HuH-7.5 (cell line): ENCODE results near the gene L2HGDH.
"Not testable (repeated sequence)": the region's sequence is repeated elsewhere in the genome, so short reads cannot be mapped to it uniquely, and the experiment has no call there.

Source experiments
- DNase-seq: peaks from one replicate; pipeline ENCODE4 v3.0.0; 2011; ENCODE audit warnings: low spot score

L2HGDH gene

DNA sequence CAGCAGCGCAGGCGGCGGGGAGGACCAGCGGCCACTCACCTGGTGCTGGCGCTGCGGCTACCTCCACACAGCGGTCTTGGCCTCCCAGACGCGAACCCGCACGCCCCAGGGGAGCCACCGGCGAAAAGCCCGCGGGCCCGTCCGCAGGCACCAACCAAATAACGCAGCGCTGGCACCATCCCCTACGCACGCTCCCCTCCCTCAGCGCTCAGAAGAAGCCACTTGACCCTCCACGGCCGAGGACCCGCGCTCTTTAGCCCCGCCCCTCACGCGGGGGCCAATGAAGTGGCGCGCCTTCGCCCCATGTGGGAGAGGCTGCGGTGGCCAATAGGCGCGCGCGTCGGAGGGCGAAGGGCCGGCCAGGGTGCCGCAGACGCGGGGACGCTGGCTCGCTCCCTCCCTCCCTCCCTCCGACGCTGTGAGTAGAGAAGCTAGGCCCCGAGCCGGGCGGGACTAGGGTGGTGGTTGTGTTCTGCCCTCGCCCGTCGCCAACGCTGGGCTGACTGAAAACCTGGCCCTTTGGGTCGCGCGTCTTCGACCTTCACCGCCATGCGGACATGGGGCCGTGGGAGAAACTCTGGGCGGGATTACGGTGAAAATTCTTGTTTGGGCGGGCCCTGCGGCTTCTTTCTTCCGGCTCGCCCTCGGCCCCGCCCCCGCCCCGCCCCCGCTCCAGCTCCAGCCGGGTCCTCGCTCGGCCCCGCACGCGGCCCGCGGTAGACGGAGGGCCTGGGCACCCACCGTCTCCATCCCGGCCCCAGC, at the start of gene L2HGDH, which contains the start of gene DMAC2L:
Gene L2HGDH (minus strand): TSS at position 258 of the 762 bp plus-strand sequence. CDS start 79 bp downstream, at position 179.
Gene DMAC2L (plus strand): TSS at position 353 of the 762 bp plus-strand sequence. CDS start 9,164 bp downstream, outside the sequence.
- DNase-seq, result peak; percentile 87

DNA sequence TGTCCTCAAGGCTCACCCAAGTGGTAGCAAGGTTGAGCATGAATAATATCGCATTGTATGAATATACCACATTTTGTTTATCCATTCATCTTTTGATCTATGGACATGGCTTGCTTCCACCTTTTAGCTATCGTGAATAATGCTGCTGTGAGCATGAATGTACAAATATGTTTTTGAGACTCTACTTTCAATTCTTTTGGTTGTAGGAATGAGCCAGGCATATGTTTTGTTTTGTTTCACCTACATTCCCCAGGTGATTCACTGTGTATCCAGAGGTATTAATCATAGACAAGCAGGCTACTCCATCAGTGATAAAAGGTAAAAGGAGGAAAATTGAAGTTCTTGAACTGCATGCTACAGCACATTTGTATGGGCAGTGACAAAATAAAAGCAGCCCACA, 48.8 kb upstream of the L2HGDH start:
- DNase-seq, result no peak

DNA sequence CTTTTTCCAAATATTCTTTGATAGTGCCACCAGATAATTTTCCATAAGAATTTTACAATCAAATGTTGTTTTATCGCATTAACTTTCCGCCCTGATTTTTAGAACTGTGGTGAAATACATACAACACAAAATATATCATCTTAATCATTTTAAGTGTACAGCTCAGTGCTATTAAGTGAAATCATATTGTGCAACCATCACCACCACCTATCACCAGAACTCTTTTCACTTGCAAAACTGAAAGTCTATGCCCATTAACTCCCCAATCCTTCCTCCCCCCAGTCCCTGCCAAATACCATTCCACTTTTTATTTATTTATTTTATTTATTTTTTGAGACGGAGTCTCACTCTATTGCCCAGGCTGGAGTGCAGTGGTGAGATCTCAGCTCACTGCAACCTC, 48.1 kb upstream of the L2HGDH start:
- no peak for DNase-seq

DNA sequence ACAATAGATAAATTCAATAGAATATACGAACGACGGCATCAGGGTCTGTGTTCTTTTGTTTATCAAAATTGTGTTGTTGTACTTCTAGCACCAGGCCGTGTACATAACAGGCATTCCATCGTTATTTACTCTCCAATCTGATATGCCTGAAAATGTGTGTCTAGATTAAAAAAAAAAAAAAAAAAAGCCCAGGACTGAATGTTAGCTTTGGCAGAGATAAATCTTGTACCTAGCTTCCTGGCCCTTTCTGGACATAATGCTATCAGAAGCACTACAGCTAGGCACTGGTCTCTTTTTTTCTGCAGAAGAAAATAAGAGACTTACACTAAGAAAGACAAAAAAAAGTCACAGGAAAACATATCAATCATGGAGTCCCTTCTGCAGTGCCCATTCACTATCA, 47.6 kb upstream of the L2HGDH start:
- DNase-seq, result no peak

DNA sequence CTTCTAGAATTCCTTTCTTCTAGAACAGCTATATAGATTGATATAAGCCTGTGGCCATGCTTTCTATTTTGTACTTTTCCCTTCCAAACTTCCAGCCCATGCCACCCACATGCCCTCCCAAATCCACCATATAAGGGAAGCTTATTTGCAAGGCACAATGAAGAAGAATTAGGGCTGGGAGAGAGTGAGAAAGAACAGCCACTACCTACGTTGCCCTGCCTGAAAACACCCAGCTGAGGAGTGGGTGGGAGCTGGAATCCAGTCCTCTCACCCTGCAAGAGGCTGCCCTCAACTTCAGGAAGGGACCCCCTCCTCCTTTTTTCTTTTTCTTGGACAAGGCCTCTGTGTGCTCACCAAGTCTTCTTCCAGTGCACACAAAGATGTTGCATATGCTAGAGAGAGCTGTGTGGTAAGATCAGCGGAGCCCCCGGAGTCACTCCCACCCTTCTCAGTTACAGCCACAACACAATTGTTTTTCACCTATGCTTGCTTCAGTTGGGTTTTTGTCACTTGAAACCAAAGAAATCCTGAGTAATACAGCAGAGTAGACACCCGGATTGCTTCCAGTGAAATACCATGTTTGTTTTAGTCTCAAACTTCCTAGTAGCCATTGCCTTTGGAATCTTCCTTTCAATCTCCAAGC, 45.8 kb upstream of the L2HGDH start:
- DNase-seq, result no peak

DNA sequence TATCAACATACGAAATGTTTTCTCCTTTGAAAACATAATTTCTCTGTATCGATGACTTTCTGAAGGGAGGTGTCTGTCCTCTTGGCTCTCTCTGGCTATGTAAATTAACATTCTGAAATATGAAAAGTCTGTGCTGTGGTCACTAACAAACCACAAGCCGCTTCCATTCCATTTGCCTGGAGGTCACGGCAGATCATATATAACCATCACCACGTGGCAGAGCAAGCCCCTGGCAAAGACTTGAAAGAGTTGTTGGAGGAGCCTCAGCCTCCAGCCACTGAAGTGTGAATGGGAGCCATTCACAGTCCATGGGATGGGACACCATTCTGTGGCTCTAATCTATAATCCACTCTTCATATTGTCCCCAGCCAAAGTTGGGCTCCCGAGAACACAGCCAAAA, 45.1 kb upstream of the L2HGDH start:
- DNase-seq, result no peak

DNA sequence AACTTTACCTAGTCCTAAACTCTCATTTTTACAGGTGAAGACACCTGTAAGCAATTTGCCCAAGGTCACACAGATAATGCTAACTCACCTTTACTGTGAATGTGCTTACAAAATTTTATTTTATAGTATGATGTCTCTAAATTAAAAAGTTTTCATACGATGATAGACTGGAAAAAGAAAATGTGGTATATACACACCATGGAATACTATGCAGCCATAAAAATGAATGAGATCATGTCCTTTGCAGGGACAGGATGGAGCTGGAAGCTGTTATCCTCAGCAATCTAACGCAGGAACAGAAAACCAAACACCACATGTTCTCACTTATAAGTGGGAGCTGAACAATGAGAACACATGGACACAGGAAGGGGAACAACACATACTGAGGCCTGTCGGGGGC, 44.3 kb upstream of the L2HGDH start:
- not testable (repeated sequence) for DNase-seq

DNA sequence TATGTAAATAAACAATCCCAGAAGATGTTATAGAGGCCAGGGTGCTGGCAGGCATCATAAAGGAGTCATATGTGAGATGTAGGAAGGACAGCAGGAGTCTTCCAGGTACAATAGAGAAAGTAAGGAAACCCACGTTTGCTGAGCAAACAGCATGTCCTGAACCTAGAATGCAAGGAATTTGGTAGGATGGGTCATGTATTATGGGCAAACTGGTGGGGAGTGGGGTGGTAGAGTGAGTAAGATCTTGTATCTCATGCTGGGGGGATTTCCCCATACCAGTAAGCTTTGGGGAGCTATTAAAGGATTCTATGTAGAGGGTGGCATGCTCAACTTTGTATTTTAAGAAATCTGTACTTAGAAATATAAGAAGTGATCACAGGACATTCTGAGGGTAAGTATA, 43.7 kb upstream of the L2HGDH start:
- no peak for DNase-seq

DNA sequence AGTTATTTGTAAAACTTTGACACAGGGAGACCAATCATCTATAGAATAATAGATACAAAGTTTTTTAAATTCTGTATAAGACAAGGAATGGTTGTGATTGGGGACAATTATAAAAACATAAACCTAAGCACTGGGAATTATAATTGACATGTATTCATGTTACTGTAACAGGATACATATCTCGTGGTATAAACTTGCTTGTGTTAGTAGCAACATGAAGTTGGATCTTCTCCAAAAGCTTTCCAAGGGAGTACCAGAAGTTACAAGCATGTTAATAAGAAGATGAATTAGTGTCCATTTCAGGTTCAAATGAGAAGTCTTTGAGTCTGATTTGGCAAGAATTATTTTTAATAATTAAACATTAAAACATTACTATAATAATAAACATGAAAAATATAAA, 42.5 kb upstream of the L2HGDH start:
- DNase-seq, result no peak

DNA sequence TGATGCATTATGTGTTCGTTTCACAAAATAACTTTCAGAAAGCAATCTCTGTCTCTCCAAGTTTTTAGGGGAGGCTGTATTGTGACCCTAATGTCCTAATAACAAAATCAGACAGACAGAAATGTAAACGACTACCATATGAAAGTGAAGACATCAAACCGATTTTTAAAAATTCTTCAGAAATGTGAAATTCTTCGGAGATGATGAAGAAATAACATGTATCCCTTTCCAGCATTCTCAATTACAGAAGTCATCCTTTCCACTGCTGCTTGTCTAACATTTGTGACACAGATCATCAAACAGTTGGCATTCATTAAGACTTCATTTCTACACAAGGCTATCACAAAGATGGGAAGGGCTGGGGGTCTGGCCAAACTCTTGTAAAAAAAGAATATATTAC, 41.1 kb upstream of the L2HGDH start:
- no peak for DNase-seq

DNA sequence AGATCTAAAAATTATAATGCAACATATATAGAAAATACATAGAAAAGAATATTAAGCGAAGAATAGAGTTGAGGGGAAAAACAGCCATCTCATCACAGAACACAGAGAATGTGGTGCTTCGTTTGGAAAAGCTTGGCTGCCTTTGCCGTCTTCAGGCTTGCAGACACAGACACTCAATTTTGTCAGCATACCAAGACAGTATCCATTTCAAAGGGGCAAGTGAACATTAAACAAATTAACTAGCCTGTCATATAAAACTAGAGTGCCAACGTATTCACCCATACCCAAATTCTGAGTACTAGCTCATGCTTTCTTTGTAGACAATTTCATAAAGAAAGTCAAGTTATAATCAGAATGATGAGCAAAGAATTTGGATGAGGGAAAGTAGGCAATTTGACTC, 40.6 kb upstream of the L2HGDH start:
- no peak for DNase-seq

DNA sequence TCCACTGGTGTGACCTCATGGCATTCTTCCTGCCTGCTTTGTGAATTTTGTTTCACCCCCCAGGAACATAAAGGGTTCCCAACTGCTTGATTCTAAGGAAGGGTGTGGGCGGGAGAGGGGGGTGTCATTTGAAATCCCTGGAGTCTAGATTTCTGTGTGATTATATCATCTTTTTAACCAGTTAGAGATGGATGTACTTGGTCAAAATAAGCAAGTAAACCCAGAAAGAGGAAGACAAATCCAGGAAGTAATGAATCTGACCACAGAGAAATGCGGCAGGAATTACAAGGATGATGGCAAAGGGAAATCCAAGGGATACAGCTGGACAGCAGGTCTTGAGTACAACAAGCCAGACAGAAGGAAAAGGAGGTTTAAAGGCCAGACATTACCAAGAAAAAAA, 38.9 kb upstream of the L2HGDH start:
- DNase-seq, result no peak

DNA sequence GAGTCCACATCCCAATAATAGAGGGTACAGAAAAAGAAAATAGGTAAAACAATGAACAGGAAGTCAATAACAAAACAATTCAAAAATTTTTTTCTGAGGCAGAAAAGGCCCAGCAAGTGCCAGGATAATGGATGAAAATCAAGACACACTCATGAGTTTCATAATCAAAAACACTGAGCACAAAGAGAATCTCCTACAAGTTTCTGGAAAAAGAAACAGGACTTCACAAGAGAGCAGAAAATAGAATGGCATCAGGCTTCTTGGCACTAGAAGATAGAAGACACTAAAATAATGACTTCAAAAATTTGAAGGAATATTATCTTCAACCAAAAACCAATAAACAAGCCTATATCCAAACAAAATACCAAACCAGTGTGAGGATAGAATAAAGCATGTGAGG, 36.9 kb upstream of the L2HGDH start:
- no peak for DNase-seq

DNA sequence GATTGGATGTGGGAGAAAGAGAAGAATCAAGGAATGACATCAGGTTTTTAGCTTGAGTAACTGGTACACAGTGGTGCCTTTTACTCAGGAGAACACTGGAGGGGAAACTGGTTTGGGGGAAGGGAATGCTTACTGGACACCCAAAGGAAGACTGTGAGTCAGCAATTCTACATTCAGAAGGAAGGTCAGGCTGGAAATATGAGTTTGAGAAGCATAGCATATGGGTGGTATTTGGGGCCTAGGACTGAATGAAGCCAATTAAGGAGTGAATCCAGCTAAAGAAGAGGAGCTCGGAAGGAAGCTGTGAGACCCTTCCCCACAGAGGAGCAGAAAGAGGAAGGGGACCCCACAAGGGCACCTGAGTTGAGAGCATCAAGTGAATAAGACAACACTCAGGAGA, 35.5 kb upstream of the L2HGDH start:
- DNase-seq, result no peak

DNA sequence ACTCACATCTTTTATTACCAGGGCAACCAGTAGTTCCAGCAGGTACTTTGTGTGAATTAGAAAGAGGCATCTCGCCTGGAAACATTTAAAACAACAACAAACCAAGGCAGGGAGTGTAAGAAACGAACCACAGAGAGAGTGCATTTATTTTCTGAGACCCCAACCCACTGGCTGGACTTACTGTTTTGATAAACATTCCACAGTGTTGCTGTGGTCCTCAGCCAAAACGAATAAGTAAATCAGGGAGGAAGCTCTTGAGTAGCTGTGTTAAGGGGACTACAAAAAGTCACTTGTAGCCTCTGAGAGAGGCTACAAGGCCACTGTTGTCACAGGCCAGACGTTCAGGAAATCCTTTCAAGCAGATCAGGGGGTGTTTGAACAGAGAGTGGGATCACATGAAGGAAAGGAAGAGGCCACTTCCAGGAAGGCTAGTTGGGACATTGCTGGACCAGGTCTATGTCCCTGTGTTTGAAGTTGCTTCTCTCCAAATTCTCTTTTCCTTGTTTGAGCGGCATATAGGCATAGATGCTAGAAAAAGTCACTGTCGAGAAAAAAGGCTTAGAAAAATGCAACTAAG, 33.9 kb upstream of the L2HGDH start:
- no peak for DNase-seq

DNA sequence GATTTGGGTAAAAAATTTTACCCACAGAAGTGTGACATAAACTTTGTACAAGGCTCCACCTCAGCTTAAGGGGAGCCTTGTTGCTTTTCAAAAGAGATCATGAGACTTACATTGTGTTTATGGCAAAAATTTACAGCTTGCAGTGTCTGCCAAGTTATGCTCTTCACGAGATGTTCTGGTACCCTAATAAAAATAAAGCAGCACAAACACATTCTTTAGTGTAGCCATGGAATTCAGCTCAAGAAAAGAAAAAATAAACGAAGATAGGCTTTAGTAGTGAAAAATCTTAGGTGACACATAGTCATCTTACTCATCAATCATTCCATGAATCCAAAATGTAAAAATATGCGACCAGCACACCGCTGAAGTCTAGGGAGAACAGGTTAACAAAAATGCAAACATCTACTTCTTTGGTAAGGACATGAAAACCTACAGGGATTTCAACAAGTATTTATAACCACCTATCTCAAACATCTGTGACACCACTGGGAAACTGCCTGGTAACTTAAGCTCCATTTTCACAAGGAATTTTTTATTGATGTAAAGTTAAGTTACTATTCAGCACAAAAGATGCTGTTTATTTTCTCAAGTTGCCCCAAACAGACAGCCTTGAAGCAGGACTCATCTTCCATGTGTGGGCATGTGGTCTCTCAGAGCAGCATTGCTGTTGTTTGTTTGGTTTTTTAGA, 33.0 kb upstream of the L2HGDH start:
- no peak for DNase-seq

DNA sequence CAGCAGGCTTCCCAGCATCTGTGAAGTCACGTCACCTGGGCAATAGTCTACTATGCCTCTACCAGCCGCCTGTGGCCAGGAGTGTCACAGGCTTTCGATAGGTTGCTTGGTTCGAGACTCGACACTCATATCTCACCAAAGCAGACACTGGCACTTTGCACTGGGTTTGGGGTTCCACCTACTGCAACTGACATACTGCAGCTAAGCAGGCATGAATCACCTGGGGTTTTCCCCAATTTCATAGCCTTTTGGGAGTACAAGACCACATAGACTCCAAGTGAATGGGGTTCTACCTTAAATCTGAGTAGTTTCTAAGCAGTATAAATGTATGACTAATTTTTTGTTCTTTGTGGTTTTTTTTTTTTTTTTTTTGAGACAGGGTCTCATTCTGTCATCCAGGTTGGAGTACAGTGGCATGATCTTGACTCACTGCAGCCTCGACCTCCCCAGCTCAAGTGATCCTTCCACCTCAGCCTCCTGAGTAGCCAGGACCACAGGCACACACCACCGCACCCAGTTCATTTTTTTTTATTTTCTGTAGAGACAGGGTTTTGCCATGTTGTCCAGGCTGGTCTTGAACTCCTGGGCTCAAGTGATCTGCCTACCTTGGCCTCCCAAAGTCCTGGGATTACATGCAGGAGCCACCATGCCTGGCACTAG, 32.2 kb upstream of the L2HGDH start:
- no peak for DNase-seq

DNA sequence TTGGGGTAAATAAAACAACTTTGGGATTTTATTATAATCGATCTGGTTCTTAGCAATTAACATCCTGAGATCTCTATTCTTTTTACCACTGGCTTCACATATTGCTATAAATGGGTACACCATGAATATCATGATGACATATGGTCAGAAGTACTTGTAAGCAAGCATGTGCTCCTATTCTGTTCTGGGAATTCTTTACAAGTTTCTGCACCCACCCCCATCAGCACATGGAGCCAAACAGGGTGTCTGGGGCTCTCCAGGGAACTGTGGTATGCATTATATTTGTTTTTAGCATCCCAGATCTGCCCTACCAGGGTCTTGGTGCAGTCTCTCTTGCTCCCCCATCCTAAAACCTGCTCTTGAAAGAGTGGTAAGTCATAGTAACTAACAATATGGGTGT, 31.4 kb upstream of the L2HGDH start:
- DNase-seq, result no peak

DNA sequence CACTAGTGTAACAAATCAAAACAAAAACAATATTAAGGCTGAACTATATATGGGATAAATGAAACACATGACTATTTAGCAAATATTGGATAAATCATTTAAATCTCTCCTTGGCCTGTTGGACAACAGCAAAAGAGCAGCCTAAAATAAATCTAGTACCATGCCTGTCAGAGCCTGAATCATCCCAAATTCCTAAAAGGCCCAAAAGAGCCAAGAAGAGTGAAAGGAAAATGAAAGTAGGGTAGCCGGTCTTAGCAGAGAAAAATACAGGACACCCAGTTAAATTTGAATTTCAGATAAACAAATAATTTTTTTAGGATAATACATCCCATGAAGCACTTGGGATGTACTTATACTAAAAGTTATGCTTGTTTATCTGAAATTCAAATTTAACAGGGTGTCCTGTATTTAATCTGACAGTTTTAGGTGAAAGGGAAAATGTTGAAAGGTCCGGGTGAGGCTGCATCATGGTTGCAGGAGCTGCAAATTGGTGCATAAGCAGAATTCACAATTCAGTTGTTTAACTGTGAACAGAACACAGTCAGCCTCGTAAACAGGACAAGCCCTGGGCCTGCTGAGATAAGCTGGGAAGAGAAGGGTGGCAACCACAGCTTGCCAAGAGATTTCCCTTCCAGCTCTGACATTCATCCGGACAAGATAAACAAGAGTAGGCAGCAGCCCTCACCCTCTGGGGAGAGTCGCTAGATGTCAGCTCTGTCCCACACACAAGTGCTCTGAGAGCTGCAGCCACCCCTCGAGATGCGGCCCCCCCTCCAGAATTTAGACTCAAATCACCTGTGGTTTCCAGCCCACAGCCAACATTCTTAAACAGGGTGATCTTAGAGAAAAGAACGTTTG, 30.4 kb upstream of the L2HGDH start:
- no peak for DNase-seq

DNA sequence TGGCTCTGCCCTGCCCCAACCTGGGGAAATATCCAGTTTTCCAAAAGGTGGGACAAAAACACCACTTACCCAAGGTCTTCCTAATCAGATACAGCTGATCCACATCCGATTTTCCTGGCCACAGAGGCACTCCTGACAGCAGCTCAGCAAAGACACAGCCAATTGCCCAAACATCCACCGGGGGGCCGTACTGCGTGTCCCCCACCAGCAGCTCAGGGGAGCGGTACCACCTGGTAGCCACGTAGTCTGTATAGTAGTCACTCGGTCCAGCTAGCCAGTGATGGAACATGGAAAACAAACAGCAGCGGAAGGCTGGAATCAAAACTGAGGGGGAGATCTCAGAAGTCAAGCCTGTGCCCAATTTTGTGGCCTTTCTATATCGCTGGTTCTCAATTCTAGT, 28.9 kb upstream of the L2HGDH start:
- DNase-seq, result no peak

DNA sequence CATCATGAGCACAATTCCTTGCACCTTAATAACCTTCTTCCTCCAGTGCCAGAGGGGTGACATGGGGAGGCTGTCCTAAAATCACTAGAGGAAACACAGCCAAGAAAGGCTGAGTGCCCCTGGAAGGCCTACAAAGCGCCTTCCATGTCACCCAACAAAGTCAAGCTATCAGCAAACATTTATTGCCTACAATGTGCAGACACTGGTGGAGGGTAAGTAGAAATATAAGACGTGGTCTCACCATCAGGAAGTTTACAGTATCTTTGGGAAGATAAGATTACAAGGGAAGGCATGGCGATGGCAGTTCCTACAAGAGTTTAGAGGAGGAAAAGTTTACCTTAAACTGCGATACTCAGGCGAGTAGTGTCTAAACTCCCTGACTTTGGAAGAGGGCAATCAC, 28.0 kb upstream of the L2HGDH start:
- DNase-seq, result no peak
